Metanephros (tissue), 2 donors: ENCODE data around the gene RAB36. TPM values are rescaled to one million over a fixed set of nuclear protein-coding genes. Genes with fewer than 3 reads are reported as not detected.

Experiments used
- small RNA-seq: library from RNA; depleted of rRNA; stranded (forward); fragments of <200 nt; gene quantifications from one replicate; pipeline ENCODE3, GENCODE V24; 2014; ENCODE audit warnings: low replicate concordance
- total RNA-seq: library from RNA; depleted of rRNA; stranded (reverse); fragments of >200 nt; gene quantifications from one replicate; pipeline ENCODE4 v1.2.3, GENCODE V29; 2014

The RAB36 gene, protein sequence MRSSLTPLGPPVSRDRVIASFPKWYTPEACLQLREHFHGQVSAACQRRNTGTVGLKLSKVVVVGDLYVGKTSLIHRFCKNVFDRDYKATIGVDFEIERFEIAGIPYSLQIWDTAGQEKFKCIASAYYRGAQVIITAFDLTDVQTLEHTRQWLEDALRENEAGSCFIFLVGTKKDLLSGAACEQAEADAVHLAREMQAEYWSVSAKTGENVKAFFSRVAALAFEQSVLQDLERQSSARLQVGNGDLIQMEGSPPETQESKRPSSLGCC
- 12.9 TPM for total RNA-seq

DNA sequence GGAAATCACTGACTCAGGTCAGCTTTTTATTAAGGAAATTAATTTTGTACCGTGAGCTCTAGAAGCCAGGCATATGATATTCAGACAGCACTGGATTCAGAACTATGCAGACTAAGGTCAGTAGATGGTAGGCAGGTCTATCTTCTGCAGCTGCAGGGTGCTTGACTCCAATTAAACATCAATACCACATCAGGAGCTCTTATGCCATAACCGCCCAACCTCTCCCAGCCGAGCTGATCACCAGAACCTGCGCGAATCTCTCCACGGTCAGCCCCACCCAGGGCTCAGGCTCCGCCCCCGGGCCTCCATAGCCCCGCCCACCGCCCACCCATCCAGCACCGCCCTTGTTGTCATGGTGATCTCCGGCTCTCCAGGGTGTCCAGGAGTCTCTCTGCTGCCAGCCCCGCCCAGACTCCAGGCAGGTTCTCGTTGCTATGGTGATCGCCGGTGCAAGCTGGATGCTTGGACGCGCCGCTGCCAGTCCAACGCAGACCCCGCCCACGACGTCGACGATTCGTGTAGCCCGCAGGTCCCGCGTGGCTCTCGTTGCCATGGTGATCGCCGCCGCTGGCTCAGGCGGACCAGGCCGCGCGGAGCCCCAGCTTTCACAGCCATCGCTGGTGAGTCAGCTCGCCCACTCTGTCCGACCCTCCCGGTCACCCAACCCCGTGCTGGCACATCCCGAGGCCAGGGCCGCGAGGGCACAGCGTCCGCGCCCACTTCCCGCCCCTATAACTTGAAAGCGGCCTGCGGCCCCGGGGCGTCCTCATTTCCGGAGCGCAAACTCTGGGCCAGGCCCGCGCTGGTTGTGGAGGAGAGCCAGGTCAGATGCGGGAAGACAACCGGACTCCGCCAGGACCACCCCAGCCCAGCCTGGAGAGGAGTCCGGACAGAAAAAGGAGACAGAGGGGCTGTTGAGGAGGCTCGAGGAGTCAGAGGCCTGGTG, at the start of gene RAB36:
RAB36 (plus strand) TSS at position 546 of the 946 bp plus-strand sequence. CDS start 1,140 bp downstream, outside the sequence.

DNA sequence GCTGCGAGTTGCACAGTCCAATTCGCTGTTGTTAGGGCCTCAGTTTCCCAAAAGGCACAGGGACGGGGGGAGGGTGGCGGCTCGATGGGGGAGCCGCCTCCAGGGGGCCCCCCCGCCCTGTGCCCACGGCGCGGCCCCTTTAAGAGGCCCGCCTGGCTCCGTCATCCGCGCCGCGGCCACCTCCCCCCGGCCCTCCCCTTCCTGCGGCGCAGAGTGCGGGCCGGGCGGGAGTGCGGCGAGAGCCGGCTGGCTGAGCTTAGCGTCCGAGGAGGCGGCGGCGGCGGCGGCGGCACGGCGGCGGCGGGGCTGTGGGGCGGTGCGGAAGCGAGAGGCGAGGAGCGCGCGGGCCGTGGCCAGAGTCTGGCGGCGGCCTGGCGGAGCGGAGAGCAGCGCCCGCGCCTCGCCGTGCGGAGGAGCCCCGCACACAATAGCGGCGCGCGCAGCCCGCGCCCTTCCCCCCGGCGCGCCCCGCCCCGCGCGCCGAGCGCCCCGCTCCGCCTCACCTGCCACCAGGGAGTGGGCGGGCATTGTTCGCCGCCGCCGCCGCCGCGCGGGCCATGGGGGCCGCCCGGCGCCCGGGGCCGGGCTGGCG, 35.1 kb downstream of the RAB36 start, which contains the start of gene BCR:
BCR (plus strand) TSS at position 209 of the 592 bp plus-strand sequence. CDS start 452 bp downstream, outside the sequence.

Small RNAs within 50 kb of the gene (small RNA-seq; reads per million reads assigned to genes)
- gene BCRP8 (not detected), gene RF00017 (not detected), gene RF00066 (not detected)

Other genes starting within 250 kb of the RAB36 start
- 4.9 TPM for gene GNAZ, start 75.0 kb upstream of the RAB36 start, total RNA-seq
- gene RSPH14, start 3.5 kb upstream of the RAB36 start, total RNA-seq, result 4.2 TPM
- 38.2 TPM for gene BCR, start 35.0 kb downstream of the RAB36 start, total RNA-seq